T-helper 2 cell treated with Interferon-gamma antibody and Interleukin-4, amounts not matched to agents 100 ng/mL and 5 ng/mL, for 36 hours (primary cell): ENCODE measurements around the gene RPS5. TPM values are rescaled to one million over a fixed set of nuclear protein-coding genes. Genes with fewer than 3 reads are reported as not detected.

ENCODE experiments used
- intact Hi-C: fragments of 100-400 bp; cut with micrococcal nuclease; formaldehyde crosslinking; loops from one replicate; pipeline ENCODE4 v1.15.1; 2023
- total RNA-seq: library from RNA; stranded (reverse); gene quantifications from 2 replicates; pipeline ENCODE4 v1.2.3, GENCODE V29; 2022

Gene RPS5
- total RNA-seq, result 1,063 and 1,068 TPM in 2 replicates

DNA sequence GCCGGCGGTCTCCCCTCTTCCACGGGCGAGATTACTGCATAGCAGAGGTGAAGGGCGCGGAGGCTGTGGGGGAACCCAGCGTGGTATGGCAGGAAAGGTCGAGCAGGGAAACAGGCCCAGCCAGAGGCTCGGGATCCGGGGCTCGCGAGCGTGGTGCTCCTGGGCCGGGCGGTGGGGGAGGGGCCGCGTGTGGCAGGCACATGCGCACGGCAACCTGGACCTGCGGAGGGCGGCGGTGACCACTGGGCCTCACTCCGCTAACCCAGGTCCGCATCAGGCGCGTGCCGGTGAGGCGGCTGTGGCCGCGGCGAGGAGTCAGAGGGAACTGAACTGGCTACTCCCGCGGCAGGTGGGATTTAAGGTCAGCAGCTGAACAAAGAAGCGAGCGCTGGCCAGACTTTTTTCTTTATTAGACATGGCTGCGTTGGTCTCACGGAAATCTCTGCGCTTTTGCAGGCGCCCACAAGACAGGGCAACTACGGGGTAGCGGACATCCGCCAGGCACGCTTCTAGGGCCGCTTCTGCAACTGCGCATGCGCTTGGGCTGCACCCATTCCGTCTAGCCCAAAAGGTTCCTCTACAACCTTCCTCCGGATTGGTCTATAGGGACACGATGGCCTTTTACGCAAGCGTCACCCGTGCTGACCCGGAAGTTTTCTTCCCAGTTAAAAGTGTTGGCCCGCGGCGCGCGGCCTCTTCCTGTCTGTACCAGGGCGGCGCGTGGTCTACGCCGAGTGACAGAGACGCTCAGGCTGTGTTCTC is at the start of gene RPS5:
TSS of gene RPS5 (plus strand) at position 694 of the 762 bp plus-strand sequence. CDS start 869 bp downstream, outside the sequence.
- intact Hi-C loops, result loop anchor here (1.0 kb wide), 6 partner anchors 15 to 80 kb away; partner anchors contain the start of genes ZNF132, ZNF497, ZNF584 and ZSCAN22

- intact Hi-C loops, result no loop called here
Observed at GRCh38 chr19:58338336-58338735, 48.7 kb upstream of the RPS5 start.

DNA sequence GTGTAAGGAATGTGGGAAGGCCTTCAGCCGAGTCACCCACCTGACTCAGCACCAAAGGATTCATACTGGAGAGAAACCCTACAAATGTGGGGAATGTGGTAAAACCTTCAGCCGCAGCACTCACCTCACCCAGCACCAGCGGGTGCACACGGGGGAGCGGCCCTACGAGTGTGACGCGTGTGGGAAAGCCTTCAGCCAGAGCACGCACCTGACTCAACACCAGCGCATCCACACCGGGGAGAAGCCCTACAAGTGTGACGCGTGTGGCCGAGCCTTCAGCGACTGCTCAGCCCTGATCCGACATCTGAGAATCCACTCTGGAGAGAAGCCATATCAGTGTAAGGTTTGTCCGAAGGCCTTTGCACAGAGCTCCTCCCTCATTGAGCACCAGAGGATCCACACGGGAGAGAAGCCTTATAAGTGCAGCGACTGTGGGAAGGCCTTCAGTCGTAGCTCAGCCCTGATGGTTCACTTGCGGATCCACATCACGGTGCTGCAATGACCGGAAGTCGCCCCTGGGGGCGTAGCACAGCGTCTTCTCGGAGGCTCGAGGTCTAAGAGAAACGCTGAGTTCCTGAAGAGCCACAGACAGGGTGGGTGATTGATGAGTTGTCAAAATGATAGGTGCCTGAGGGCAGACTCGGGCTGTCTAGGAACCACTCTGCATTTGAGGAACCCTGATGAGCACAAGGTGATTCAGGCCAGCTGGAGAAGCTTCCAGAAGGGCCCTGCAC is 48.1 kb upstream of the RPS5 start:
- intact Hi-C loops, result no loop called here

- intact Hi-C loops, result loop anchor here (5.0 kb wide), 1 partner anchor 68 kb away; the partner anchor contains the start of gene ZNF8
Observed at GRCh38 chr19:58345558-58345957, 41.5 kb upstream of the RPS5 start.

GRCh38 chr19:58346961-58347929 is 39.8 kb upstream of the RPS5 start:
- intact Hi-C loops, result loop anchor here (1.0 to 5.0 kb wide), 5 partner anchors 15 to 164 kb away; partner anchors contain the start of genes ZNF274, ZNF497, ZNF8 and ZNF837

DNA sequence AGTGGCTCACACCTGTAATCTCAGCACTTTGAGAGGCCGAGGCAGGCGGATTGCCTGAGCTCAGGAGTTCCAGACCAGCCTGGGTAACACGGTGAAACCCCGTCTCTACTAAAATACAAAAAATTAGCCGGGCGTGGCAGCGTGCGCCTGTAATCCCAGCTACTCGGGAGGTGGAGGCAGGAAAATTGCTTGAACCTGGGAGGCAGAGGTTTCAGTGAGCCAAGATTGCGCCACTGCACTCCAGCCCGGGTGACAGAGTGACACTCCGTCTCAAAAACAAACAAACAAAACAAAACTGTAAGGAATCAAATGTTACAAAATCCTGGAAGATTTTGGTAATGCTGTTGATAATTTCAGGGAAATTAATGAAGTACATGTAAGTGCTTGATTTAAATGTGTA is 39.0 kb upstream of the RPS5 start:
- intact Hi-C loops, result loop anchor here (5.0 kb wide), 1 partner anchor 71 kb away; the partner anchor contains the start of gene ZNF8

DNA sequence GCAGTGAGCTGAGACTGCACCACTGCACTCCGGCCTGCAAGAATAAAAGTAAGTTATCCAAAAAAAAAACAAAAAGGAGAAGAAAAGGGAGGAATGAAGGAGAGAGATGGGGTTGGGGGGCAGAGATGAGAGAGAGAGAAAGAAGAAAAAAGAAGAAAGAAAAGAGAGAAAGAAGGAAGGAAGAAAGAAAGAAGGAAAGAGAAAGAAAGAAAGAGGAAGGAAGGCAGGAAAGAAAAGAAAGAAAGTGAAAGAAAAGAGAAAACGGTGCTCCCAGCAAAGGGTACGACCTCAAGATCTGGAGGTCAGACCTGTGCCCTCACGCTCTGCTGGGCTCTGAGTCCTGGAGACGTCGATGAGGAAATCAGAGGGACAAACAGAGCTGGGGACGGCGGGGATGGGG is 37.5 kb upstream of the RPS5 start:
- intact Hi-C loops, result loop anchor here (5.0 kb wide), 1 partner anchor 72 kb away; the partner anchor contains the start of gene ZNF8

- intact Hi-C loops, result no loop called here
Observed at GRCh38 chr19:58350001-58350861, 36.8 kb upstream of the RPS5 start.

DNA sequence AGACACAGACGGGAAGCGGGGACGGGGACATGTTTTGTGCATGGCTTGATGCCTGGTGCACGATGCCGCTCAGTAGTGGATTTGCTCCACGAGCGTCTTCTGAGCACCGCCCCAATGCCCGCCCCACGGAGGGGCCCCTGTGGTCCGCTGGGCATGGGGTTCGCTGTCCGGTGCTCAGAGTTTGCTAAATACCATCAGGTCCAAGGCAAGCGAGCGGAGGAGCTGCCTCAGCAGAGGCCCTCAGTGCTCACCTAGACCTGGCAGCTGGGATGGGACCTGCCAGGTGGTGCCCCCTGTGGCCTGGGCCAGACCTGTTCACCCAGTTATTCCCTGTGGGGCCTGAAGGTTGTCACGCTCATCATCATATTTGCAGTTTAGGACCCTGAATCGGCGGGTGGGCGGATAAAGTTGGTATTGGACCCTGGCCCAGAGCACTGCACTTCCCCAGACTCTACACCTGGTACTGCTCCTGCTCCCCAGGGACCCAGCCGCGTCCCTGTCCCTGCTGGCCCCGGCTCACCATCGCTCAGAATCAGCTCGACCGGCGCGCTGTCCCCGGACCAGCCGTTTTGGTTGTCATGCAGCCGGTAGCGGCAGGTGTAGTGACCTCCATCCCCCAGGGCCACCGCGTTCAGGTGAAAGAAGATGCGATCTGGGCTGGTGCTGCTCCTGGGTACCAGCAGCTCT is 36.1 kb upstream of the RPS5 start:
- intact Hi-C loops, result no loop called here

DNA sequence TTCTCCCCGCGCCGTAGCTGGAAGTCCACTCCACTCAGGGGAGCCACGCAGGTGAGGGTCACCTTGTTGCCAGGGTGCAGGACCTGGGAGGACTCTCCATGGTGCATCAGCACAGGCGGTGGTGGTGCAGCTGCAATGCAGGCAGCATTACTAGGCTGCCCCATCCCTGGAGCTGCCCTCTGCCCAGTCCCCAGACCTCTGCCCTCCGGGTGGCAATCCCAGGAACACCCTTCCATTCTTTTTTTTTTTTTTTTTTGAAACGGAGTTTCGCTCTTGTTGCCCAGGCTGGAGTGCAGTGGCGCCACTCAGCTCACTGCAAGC is 35.6 kb upstream of the RPS5 start:
- intact Hi-C loops, result no loop called here

DNA sequence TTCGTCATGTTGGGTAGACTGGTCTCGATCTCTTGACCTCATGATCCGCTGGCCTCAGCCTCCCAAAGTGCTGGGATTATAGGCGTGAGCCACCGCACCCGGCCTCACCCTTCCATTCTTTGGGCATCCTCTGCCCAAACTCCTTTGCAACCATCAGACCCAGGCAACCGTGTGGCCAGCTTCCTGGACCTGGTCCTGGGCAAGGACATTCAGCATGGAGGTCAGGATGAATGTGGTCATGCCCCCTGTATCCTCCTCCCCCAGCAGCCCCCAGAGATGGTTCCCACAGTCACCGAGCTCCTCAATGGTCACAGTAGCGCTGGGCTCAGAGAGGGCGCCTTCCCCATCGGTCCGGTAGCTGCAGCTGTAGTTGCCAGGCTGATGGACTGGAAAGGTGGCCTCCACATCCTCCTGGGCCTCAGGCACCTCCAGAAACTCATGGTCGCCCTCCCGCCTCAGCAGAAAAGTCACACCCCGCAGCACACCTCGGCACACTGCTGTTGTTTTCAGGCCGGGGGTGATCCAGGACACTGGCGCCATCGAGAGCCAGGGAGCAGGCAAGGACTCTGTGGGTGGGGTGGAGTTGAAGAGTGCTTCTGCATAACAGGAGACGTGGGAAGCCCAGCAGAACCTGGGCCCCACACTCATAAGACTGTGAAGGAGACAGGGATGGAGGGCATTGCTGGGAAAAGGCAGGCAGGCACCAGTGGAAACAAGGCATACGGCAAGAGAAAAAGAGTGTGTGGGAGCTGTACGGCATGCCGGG is 34.9 kb upstream of the RPS5 start:
- intact Hi-C loops, result no loop called here

- intact Hi-C loops, result no loop called here
Observed at GRCh38 chr19:58352760-58353671, 34.1 kb upstream of the RPS5 start, which contains the start of gene A1BG. Gene A1BG, minus strand, starts transcription at chr19:58353492. Its CDS starts 55 bp downstream, at chr19:58353437.

DNA sequence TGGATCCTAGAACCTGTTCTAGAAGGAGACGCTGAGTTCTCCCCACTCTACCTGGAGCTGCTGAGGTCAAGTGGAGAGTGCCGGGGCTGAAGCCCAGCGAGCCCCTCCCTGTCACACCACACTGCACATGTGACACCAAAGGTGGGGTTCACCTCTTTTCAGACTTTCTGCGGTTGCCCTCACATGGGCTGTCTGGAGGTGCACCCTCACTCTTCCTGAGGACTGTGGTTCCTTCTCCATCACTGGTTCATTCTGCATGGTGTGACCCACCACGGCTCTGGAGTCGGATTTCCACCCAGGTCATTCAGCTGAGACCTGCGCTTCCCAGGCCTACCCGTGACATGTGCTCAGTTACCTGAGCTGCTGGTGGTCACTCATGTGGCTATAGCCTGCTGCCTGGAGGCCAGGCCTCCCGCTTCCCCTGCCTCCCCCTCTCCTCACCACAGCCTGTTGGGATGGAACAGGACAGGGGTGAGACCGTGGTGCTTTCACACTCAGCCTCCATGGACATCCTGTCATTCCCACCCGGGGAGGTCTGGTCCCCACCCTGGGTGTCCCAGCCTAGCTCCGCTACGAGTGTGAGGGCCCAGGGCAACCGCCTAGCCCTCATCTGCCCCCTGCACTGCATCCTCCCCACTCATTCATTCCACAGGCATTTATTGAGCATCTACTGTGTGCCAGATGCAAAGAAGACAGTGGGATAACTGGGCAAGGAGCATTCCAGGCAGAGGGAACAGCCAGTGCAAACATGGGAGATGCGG is 33.2 kb upstream of the RPS5 start:
- intact Hi-C loops, result no loop called here

- intact Hi-C loops, result no loop called here
Observed at GRCh38 chr19:58354478-58355030, 32.5 kb upstream of the RPS5 start.

GRCh38 chr19:58355215-58355796 is 31.8 kb upstream of the RPS5 start:
- intact Hi-C loops, result no loop called here
